ENCODE measurements around the gene YPEL2. TPM values are rescaled to one million over a fixed set of nuclear protein-coding genes. Genes with fewer than 3 reads are reported as not detected.
"Not testable (repeated sequence)": the region's sequence is repeated elsewhere in the genome, so short reads cannot be mapped to it uniquely, and the experiment has no call there.

Gene YPEL2
- total RNA-seq, 1 experiment from 2014 or later: 2.9 TPM

DNA sequence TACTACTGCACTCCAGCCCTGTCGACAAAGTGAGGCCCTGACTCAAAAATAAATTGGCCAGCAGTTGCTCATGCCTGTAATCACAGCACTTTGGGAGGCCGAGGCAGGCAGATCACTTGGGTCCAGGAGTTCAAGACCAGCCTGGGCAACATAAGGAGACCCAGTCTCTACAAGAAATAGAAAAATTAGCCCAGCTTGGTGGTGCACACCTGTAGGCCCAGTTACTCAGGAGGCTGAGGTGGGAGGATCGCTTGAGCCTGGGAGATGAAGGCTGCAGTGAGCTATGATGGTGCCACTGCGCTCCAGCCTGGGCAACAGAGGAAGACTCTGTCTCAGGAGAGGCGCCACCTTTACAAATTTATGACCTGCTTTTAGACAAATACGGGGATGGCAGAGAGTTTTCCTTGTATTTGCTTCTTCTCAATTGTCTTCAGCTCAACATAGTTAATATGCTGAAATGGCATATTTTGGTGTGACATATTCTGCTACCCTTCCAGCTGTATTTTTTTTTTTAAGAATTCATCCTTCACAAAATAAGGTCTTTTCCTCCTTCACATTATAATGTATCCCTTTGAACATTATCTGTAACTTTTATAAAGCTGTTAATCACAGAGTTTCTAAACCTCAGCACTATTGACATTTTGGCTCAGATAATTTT, 21.1 kb upstream of the YPEL2 start:
- Mint-ChIP-seq H3K36me3 (ENCODE audit: insufficient read depth, unreplicated experiment) (no peaks in the 10 kb centered on the region), H3K4me3 (ENCODE audit: unreplicated experiment) (no peak overlapping the region), H3K27me3 (ENCODE audit: insufficient read depth, unreplicated experiment) (peaks cover 2% of the 10 kb centered on the region), H3K9me3 (ENCODE audit: unreplicated experiment) (no peaks in the 10 kb centered on the region), H3K27ac (ENCODE audit: unreplicated experiment) (no peak overlapping the region), H3K4me1 (ENCODE audit: low read depth, unreplicated experiment) (no peaks in the 10 kb centered on the region)
- Histone ChIP-seq H3K4me1 (no peaks in the 10 kb centered on the region), H3K4me3 (ENCODE audit: low read depth, low read length) (no peak overlapping the region), H3K27me3 (replicated peaks; ENCODE audit: control insufficient read depth, insufficient read depth, low read length) (no peaks in the 10 kb centered on the region), H3K36me3 (ENCODE audit: control insufficient read depth, insufficient read depth, low read length) (no peaks in the 10 kb centered on the region), H3K9me3 (no peaks in the 10 kb centered on the region)
- no peak for TF ChIP-seq CTCF (IDR thresholded peaks at IDR 0.05; ENCODE audit: insufficient read depth in 1 of 2, low read depth in 1 of 2, low read length in 1 of 2, severe bottlenecking in 1 of 2, unreplicated experiment in 1 of 2)
- intact Hi-C loops (cut with micrococcal nuclease; ENCODE audit: unreplicated experiment): no loop called here
- no TSS peak for BruUV-seq (replicated peaks)
- DNase-seq: no peak
- ChIA-PET CTCF (interaction anchor here (0.5 to 4.6 kb wide), 16 partner anchors 14 to 250 kb away, joined by 3 to 29 read pairs (median 4); partner anchors contain the start of gene GDPD1), POLR2A (interaction anchor here (0.6 kb wide), 1 partner anchor 19 kb away, joined by 3 read pairs; no protein-coding TSS in a partner anchor)

DNA sequence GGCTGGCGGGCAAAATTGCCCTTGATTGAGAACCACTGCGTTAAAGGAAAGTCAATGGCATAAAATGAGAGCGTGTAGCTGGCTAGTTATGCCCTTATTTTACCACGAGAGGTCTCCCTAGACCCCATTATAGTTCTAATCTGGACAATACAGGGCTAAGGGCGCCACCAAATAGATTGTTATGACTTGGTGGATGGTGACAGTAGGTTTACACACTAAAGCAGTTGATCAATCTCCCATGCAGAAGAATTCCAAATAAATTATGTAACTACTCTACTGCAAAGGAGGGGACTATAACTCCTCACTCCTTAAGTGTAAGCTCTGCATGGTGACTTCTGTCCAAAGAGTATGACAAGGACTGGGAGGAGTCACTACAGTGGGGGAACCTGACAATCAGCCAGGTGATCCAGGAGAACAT, 20.4 kb upstream of the YPEL2 start:
- no peaks in the 10 kb centered on the region for H3K36me3 Mint-ChIP-seq (ENCODE audit: insufficient read depth, unreplicated experiment)
- ChIA-PET CTCF (interaction anchor here (0.5 to 4.6 kb wide), 16 partner anchors 13 to 249 kb away, joined by 3 to 29 read pairs (median 4); partner anchors contain the start of gene GDPD1), POLR2A (interaction anchor here (0.6 kb wide), 1 partner anchor 309 kb away, joined by 5 read pairs; the partner anchor contains the start of gene CLTC)
- no peak overlapping the region for H3K4me3 Mint-ChIP-seq (ENCODE audit: unreplicated experiment)
- H3K4me1 Mint-ChIP-seq (ENCODE audit: low read depth, unreplicated experiment): no peaks in the 10 kb centered on the region
- peaks cover 2% of the 10 kb centered on the region for H3K27me3 Mint-ChIP-seq (ENCODE audit: insufficient read depth, unreplicated experiment)
- BruUV-seq (replicated peaks): no TSS peak
- H3K9me3 Mint-ChIP-seq (ENCODE audit: unreplicated experiment): no peaks in the 10 kb centered on the region
- no peak overlapping the region for H3K27ac Mint-ChIP-seq (ENCODE audit: unreplicated experiment)
- intact Hi-C loops (cut with micrococcal nuclease; ENCODE audit: unreplicated experiment): loop anchor here (1.0 kb wide), 5 partner anchors 18 to 248 kb away; partner anchors contain the start of gene GDPD1
- TF ChIP-seq CTCF (IDR thresholded peaks at IDR 0.05; ENCODE audit: insufficient read depth in 1 of 2, low read depth in 1 of 2, low read length in 1 of 2, severe bottlenecking in 1 of 2, unreplicated experiment in 1 of 2): peak; percentile 83
- no peaks in the 10 kb centered on the region for H3K9me3 ChIP-seq
- H3K4me1 ChIP-seq: no peaks in the 10 kb centered on the region
- peak; percentile 49 to 70 for DNase-seq
- no peak overlapping the region for H3K4me3 ChIP-seq (ENCODE audit: low read depth, low read length)
- H3K36me3 ChIP-seq (ENCODE audit: control insufficient read depth, insufficient read depth, low read length): no peaks in the 10 kb centered on the region
- no peaks in the 10 kb centered on the region for H3K27me3 ChIP-seq (replicated peaks; ENCODE audit: control insufficient read depth, insufficient read depth, low read length)

DNA sequence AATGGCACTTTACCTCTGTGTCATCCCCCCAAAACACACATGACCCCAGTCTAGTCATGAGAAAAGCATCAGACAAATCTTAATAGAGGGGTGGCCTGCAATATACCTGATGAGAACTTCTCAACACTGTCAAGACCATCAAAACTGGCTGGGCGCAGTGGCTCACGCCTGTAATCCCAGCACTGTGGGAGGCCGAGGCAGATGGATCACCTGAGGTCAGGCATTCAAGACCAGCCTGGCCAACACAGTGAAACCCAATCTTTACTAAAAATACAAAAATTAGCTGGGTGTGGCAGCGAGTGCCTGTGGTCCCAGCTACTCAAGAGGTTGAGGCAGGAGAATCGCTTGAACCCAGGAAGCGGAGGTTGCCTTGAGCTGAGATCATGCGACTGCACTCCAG, 19.9 kb upstream of the YPEL2 start:
- not testable (repeated sequence) for H3K9me3 Mint-ChIP-seq (ENCODE audit: unreplicated experiment); H3K9me3 ChIP-seq

More for the DNA sequence above, 19.9 kb upstream of the YPEL2 start:
- not testable (repeated sequence) for H3K4me1 ChIP-seq; H3K4me3 ChIP-seq (ENCODE audit: low read depth, low read length); H3K4me1 Mint-ChIP-seq (ENCODE audit: low read depth, unreplicated experiment); H3K27me3 ChIP-seq (replicated peaks; ENCODE audit: control insufficient read depth, insufficient read depth, low read length); BruUV-seq (replicated peaks); H3K4me3 Mint-ChIP-seq (ENCODE audit: unreplicated experiment); H3K27me3 Mint-ChIP-seq (ENCODE audit: insufficient read depth, unreplicated experiment); DNase-seq; H3K27ac Mint-ChIP-seq (ENCODE audit: unreplicated experiment); H3K36me3 Mint-ChIP-seq (ENCODE audit: insufficient read depth, unreplicated experiment); H3K36me3 ChIP-seq (ENCODE audit: control insufficient read depth, insufficient read depth, low read length)
- POLR2A ChIA-PET: interaction anchor here (0.6 kb wide), 1 partner anchor 308 kb away, joined by 5 read pairs; the partner anchor contains the start of gene CLTC
- intact Hi-C loops (cut with micrococcal nuclease; ENCODE audit: unreplicated experiment): loop anchor here (1.0 kb wide), 5 partner anchors 18 to 248 kb away; partner anchors contain the start of gene GDPD1
- CTCF ChIA-PET: interaction anchor here (0.8 to 4.6 kb wide), 9 partner anchors 13 to 210 kb away, joined by 3 to 29 read pairs (median 5); partner anchors contain the start of gene GDPD1

All from Caco-2 (cell line).